NCI-H345 treated with DMSO at 0.1 percent for 48 hours (cell line): Measurements from ENCODE around the gene HPS4.
"Not testable (repeated sequence)": the region's sequence is repeated elsewhere in the genome, so short reads cannot be mapped to it uniquely, and the experiment has no call there.

ENCODE experiments used
- DNase-seq: peaks from one replicate; lab custom pipeline; 2025; ENCODE audit not compliant: unreplicated experiment; lab: John Stamatoyannopoulos, UW

Gene HPS4

GRCh38 chr22:26416670-26417276 is 66.8 kb downstream of the HPS4 start:
- DNase-seq: no peak

- DNase-seq: no peak
Measured at GRCh38 chr22:26416256-26416655, 67.3 kb downstream of the HPS4 start.

GRCh38 chr22:26414347-26414746 is 69.2 kb downstream of the HPS4 start:
- no peak for DNase-seq

GRCh38 chr22:26410386-26410785 is 73.2 kb downstream of the HPS4 start:
- no peak for DNase-seq

GRCh38 chr22:26409719-26410335 is 73.8 kb downstream of the HPS4 start:
- DNase-seq: no peak

GRCh38 chr22:26408562-26409220 is 74.9 kb downstream of the HPS4 start:
- not testable (repeated sequence) for DNase-seq

GRCh38 chr22:26406118-26406517 is 77.5 kb downstream of the HPS4 start:
- DNase-seq: no peak

GRCh38 chr22:26404851-26405421 is 78.6 kb downstream of the HPS4 start:
- no peak for DNase-seq

- no peak for DNase-seq
Measured at GRCh38 chr22:26401726-26402125, 81.9 kb downstream of the HPS4 start.
